Fibroblast of skin of back (primary cell): Measurements from ENCODE around the gene SLC16A6.
"Not testable (repeated sequence)": the region's sequence is repeated elsewhere in the genome, so short reads cannot be mapped to it uniquely, and the experiment has no call there.

Source experiments
- DNase-seq: peaks from one replicate; pipeline ENCODE4 v3.0.0-alpha.2; 2013

SLC16A6 gene

DNA sequence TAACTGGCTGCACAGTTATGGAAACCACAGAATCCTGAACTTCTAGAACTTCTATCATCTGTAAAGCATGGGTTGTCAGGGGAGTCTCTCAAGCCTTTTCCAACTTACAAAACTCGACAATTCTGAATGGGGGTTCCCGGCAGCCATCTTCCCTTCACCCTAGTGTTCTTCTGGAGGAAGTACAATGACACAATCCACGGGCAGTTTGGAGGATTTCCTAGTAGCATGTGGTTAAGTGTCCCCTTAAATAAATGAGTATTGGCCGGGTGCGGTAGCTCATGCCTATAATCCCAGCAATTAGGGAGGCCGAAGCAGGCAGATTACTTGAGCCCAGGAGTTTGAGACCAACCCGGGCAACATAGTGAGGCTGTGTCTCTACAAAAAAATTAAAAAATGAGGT lies 2.1 kb downstream of the SLC16A6 start:
- no peak for DNase-seq

DNA sequence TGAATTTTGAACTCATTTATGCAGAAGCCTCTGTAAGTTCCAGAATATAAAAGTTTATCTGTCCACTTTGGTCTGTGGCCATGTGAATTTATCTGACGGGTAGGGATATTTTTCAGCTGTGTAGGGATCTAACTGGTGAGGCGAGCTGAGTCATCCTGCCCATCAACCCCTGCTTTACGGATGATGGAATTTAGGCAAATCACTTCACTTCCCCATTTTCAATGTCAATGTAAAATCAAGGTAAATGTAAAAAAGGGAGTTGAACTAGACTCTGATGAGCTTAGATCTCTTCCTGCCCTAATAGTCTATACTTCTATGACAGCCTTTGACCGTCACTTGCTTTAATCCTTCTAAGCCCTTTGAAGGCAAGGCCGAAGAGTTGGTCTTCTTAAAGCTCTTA lies 2.6 kb downstream of the SLC16A6 start:
- DNase-seq, result no peak

DNA sequence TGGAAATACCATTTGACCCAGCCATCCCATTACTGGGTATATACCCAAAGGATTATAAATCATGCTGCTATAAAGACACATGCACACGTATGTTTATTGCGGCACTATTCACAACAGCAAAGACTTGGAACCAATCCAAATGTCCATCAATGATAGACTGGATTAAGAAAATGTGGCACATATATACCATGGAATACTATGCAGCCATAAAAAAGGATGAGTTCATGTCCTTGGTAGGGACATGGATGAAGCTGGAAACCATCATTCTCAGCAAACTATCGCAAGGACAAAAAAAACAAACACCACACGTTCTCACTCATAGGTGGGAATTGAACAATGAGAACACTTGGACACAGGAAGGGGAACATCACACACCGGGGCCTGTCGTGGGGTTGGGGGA lies 9.0 kb downstream of the SLC16A6 start:
- DNase-seq, result not testable (repeated sequence)

DNA sequence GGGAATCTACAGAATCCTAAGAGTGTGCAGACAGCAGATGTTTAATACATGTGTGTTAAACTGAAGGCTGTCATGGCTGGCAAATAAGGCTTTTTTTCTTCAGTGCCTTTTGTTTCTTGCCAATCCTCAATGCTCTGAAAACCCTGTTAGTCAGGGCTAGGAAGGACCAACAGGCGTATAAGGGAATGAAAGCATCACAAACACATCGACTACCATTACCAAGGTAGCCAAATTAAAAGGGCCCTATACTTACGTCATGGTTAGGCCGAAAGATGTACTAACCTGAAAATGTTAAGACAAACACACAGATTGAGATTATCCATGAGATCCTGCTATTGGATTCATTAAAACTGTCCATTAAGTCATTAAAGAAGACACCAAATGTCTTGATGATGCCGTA lies 13.1 kb downstream of the SLC16A6 start:
- DNase-seq, result no peak

DNA sequence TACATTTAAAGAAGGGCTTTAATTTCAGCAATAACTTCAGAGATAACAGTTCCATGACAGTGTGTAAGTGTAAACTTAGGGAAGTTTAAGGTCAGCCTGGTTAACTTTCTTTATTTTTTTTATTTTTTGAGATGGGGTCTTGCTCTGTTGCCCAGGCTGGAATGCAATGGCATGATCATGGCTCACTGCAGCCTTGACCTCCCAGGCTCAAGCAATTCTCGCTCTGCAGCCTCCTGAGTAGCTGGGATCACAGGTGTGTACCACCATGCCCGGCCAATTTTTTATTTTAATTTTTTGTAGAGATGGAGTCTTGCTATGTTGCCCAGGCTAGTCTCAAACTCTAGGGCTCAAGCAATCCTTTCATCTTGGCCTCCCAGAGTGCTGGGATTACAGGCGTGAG lies 14.6 kb downstream of the SLC16A6 start:
- not testable (repeated sequence) for DNase-seq

DNA sequence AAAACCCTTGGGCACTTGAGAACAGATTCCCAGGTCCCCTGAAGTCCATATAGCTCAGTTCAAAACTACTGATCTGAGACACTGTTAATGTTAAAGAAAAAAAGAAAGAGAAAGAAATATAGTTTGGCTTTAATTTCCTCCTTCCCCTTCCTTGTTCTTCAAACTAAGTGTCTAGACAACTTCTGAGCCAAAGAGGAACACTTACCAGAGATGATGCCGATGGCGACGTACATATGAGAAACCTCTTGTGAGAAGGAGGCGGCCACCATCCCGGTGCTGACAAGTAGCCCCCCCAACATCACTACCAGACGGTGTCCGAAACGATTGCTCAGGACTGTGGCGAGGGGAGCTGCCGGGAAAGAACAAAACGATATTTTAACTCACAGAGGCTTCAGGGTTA lies 17.2 kb downstream of the SLC16A6 start:
- no peak for DNase-seq

DNA sequence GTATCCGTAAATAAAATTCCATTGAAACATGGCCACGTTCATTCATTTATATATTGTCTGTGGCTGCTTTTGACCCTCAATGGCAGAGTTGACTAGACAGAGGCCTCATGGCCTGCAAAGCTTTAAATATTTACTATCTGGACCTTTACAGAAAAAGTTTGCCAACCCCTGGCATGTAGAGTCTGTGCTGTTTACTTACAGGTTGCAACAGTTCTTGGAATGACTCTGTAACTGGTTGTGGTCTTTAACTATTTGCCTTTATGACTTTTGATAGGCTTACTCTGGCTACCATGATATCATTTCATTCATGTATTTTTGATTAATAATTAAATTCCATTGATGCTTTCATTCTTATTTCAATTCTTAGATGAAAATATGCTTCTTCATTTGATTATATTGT lies 25.1 kb downstream of the SLC16A6 start:
- not testable (repeated sequence) for DNase-seq

DNA sequence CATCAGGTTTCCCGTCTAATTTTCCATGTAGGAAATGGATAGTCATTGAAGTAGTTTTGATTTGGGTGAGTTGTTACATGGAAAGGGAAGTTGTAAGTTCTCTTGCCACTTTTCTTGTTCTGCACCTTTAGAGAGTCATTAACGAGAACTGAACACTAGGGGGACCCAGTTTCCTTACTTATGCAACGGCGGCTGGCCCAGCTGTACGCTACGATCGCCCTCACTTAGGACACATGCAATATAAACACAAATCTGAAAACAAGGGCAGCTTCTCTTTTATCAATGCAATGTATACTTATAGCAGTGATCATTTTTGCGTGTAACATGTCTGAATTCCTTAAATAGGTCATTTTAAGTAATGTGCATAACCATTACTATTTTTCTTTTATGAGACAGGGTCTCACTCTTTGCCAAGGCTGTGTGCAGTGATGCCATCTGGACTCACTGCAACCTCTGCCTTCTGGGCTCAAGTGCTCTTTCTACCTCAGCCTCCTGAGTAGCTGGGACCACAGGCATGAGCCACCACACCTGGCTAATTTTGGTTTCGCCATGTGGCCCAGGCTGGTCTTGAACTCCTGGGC lies 27.7 kb downstream of the SLC16A6 start:
- peak; percentile 33 for DNase-seq

DNA sequence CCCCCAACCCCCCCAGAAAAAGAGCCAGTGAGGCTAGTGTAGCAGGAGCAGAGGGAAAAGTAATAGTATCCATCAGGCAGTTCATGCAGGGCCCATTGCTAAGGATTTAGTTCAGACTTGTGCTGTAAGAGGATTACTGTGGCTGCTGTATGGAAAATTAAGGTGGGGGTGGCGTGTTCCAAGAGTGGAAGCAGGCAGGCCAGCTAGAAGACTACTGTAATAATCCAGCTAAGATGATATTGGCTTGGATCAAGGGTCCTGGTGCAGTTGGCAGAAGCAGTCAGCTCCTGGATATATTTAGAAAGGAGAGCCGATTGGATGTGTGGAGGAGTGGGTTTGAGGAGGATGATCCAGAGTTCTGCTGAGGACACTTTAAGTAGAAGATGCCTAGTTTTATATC lies 28.5 kb downstream of the SLC16A6 start:
- not testable (repeated sequence) for DNase-seq

DNA sequence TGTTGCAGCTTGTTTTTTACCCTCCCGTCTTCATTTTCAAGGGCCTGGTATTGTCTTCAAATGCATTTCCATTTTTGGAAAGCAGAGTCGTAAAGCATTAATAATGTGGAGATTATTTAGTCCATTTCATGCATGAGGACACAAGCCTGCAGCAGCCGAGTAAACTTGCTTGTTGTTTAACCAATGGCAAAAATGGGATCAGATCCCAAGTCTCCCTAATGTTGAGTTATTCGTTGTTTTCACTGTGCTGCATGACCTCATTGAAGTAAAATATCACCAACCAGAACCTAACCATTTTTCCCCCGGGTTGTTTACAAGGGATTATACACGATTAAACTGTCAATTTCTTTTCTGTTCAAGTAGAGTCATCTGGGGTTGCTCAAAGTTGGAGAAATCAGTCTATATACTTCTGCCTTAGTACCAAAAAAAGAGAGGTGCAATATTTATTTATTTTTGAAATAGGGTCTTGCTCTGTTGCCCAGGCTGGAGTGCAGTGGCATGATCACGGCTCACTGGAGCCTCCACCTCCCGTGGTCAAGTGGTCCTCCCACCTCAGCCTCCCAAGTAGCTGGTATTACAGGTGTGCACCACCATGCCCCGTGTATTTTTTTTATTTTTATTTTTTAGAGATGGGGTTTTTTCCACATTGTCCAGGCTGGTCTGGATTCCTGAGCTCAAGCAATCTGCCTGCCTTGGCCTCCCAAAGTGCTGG lies 30.7 kb downstream of the SLC16A6 start:
- DNase-seq, result no peak

DNA sequence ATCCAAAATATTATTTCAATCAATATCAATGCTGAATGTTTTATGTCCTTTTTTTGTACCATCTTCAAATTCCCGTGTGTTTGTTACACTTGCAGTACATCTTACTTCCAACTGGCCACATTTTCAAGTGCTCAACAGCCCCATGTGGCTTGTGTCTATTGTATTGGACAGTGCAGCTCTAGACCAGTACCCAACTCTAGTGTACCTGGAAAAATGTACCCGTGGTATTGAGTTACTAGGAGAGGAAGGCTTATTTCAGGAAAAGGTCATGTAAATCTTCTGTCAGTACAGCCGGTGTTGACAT lies 31.3 kb downstream of the SLC16A6 start:
- not testable (repeated sequence) for DNase-seq

DNA sequence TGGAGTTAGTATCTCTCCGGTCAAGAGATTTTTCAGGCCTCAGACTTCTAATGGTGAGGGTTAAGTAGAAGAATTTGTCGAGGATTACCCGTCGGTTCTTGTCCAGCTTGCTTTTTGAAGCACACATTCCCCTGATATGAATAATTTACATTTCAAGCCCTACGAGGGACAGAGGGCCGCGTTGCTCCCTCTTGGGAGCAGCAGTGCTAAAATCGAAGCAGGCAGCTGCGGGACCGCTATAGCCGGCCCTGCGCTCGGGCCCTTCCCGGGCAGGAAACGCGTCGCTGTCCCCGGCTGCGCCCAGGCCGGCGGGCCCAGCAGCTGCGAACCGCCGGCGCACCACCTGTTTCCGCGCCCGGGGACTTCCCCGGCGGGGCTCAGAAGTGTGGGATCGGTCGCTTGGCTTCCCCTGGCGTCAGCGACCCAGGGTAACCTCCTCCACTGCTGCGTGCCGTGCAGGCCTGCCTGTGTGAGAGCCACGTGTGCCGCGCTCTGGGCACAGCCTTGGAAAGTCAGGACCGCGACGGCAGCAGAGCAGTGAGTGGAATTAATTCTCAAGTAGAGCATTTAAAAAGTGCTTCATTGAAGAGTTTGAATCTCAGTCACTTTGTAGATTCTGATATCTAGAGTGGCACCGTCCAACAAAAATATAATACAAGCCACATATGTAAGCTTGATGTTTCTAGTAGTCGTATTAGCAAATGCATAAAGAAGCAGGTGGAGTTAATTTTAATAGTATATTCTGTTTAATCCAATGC lies 31.9 kb downstream of the SLC16A6 start:
- DNase-seq, result peak; percentile 39

DNA sequence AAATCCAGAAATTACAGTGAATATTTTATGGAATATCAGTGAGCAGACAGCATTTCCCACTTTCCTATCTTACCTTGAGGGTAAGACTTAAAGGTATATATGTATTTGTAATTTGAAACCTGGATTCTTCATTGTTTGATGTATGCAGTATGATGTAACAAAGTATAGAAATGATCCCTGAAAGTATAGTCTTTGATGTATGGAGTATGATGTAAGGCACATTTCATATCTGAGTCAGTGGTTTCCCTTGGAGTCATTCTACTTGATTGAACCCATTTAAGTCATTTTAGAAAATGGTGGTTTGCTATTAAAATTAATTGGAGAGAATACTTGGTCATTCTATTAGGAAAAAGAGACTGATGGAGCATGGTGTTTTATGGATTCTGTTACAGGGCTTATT lies 33.0 kb downstream of the SLC16A6 start:
- no peak for DNase-seq

DNA sequence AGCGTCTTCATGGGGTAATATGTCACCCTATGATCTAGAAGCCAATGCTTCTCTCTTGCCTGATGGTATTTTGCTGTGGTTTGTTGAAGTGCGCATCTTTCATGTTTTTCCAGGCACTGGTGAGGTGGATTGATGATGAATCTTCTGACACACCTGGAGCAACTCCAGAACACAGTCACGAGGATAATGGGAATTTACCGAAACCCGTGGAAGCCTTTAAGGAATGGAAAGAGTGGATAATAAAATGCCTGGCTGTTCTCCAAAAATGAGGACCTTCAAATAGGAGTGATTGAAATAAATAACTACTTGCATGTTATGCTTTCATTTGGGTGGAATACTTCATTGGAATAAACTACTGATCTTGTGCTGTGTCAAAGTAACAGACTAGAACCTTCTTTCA lies 34.2 kb downstream of the SLC16A6 start:
- DNase-seq, result not testable (repeated sequence)

DNA sequence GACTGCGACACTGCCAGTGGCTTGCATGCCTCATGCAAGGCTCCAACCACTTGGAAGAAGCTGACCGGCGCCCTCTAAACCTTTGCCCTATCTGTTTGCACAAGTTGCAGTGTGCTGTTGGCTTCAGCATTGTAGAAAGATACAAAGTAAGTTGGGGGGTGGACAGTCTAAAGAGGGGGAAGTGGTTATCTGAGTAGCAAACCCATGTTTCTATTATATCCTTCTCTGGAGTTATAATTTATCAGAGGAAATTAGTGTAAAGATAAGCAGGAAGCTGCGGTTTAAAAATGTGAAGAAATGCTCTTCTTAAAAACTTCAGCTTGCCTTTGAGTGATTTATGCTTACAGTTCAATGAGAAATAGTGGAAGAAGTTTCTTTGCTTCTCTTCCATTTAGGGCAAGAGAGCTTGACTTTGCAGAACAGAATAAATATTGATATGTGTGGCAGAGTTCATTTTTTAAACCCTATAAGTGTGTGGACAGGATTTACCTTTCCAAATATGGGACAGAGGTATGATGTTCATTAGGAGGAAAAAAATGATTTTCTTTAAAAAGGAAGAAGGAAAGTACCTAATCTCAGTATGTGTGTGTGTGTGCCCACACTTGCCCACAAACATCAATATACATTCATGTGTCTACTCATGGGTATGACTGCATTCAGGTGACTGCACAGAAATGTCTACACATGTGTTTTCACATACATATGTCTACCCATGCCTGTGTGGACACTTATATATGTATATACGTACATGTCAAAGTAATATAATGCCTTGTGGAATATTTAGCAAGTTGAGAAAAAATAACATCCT lies 35.0 kb downstream of the SLC16A6 start:
- DNase-seq, result no peak

DNA sequence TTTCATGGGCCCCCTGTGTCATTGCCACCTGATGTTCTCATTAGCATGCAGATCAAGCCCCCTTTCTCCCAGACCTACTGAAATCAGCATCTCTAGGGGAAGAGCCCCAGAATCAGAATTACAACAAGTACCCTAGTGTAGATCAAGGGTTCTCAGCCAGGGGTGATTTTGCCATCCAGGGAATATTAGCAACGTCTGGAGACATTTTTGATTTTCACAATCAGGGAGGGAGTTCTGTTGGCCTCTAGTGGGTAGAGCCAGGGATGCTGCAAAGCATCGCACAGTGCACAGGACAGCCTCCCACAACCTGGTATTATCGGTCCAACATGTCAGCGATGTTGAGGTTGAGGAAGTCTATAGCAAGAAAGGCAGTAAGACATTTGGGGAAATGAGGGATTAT lies 35.8 kb downstream of the SLC16A6 start:
- no peak for DNase-seq

DNA sequence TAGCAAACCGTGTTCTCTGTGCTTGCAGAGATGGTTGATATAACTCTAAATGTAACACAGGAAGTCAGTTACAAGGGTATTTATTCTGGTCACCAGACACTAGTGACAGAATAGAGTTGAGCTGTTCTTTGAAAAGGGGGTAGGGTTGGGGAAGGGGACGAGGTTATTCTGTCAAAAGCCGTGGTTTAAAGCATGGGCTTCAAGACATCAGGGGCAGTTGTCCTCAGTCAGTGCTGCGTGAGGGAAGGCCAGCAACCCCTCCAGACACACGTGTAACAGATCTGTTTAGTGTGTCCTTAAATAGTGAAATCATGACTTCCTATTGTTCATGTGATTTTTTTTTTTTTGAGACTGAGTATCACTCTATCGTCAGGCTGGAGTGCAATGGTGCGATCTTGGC lies 37.5 kb downstream of the SLC16A6 start:
- DNase-seq, result not testable (repeated sequence)

DNA sequence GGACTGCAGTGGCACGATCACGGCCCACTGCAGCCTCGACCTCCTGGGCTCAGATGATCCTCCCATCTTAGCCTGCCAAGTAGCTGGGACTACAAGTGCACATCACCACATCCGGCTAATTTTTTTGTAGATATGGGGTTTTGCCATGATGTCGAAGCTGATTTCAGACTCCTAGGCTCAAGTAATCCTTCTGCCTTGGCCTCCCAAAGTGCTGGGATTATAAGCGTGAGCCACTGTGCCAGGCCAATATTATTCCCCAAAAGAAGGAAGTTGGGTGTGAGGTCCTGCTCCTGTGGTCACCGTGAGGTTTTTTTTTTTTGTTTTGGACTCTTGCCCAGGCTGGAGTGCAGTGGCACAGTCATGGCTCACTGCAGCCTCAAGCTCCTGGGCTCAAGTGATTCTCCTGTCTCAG lies 41.6 kb downstream of the SLC16A6 start:
- DNase-seq, result no peak

DNA sequence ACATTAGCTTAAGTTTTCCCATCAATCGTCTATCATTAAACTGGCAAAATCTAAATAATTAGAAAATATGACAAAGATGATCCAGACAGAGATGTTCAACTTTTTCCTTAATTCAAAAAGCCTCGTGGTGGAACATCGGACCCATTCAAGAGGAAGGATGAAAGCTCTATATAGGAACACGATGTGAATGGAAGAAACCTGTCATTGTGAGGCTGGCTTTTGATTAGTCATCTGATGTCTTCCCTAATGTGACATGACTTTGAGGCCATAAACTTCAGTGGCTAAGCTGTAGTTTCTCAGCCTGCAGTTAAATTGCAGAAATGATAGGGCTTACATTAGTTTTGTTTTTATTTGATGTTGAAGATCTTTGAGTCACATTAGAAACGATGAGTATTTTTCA lies 42.0 kb downstream of the SLC16A6 start:
- no peak for DNase-seq

DNA sequence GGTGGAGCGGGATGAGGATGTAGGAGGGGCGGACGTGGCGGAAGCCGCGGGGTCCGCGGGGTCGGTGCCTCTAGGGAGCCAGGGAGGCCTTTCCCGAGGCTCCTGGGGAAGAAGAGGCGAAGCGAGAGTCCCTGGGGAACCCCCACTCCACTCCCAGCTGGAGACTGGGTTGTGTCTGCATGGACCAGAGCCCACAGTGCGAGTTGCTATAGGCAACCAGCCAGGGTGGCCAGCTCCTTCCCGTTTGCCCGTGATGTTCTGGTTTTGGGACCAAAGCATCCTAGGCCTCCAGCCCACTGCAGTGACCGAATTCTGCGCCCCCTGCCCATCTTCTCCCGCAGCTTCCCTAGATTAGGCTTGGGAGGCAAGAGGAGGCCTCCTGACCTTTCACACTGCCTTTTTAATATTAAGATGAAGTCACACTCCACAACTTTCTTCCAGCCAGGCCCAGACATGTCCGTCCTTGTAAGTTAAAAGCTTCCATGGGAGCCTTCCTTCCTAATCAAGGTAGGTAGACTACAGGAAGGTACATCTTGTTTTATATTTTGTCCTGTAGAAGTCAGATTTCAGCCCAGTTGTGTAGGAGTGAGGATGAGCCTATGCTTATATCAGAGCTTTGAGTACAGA lies 42.6 kb downstream of the SLC16A6 start:
- peak; percentile 60 for DNase-seq

DNA sequence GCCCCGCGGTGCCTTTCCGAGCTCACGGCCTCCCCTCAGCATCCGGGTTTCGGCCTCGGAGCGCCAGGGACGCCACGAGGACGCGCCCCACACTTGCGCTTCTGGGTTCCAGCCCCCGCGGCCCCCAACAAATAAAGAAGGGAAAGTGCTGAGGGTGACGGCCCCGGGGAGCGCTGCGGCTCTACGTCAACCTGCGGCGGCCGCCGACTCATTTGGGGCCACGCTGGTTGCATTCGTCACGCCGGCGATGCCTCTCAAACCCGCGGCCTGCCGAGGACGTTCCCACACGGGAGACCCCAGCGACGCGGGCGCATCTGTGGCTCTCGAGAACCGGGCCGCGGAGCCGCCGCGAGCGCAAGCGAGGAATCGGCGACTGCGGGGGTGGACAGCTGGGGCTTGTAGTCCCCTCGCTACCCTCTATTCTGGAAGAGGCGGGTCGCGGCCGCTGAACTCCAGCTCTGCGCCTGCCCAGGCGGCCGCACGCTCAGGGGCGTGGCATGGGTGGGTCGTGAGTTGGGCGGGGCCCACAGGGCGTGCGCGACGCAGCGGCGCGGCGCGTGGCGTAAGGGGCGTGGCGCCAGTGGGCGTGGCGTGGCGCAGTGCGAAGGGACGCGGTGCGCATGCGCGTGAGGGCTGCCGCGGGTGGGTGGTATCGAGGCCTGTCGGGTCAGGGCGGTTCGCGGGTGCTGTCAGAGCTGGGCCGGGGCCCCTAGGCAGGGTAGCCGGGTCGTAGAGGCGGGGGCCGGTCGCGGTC lies 43.3 kb downstream of the SLC16A6 start, which contains the start of gene AMZ2:
Gene AMZ2 (plus strand): TSS at position 599 of the 754 bp plus-strand sequence. CDS start 2,145 bp downstream, outside the sequence.
- peak; percentile 92 for DNase-seq
